Transverse colon (tissue), 4 donors: Measurements from ENCODE around the gene PAGR1. TPM values are rescaled to one million over a fixed set of nuclear protein-coding genes. Genes with fewer than 3 reads are reported as not detected.

Source experiments
- DNase-seq: peaks from one replicate; pipeline ENCODE4 v3.0.0-alpha.2; 2019
- H3K27ac ChIP-seq, 4 donors: fragments of 200-600 bp; sonication (generic); 2 replicates each; pipeline ENCODE4 v1.5.1; 2016 to 2018; ENCODE audit warnings: inconsistent platforms in 4 of 4
- H3K27me3 ChIP-seq: fragments of 200-600 bp; sonication (generic); 2 replicates; pipeline ENCODE4 v1.5.1; 2017; ENCODE audit warnings: inconsistent platforms
- H3K36me3 ChIP-seq, 4 donors: fragments of 200-600 bp; sonication (generic); 2 replicates each; pipeline ENCODE4 v1.5.1; 2017 to 2019; ENCODE audit warnings: inconsistent platforms in 4 of 4
- H3K4me1 ChIP-seq, 4 donors: fragments of 200-600 bp; sonication (generic); 2 replicates each; pipeline ENCODE4 v1.5.1; 2017 to 2020; ENCODE audit warnings: inconsistent platforms in 4 of 4
- H3K4me3 ChIP-seq, 4 donors: fragments of 200-600 bp; sonication (generic); 1 replicate in 1 of 4; 2 replicates in 3 of 4; pipeline versions ENCODE4 v1.5.1 to v1.6.1; 2017 to 2019; ENCODE audit warnings: inconsistent platforms in 4 of 4
- H3K9me3 ChIP-seq, 2 donors: fragments of 200-600 bp; sonication (generic); 2 replicates each; pipeline ENCODE4 v1.5.1; 2017 to 2019; ENCODE audit warnings: inconsistent platforms in 2 of 2
- EP300 ChIP-seq: sonication (generic); formaldehyde crosslinking; IDR thresholded peaks from one replicate; pipeline ENCODE4 v1.6.1; 2017; ENCODE audit warnings: antibody characterized with exemption, low read depth
- POLR2A ChIP-seq: fragments of 450-650 bp; IDR thresholded peaks from one replicate; pipeline ENCODE4 v1.6.1; 2016; ENCODE audit warnings: antibody characterized with exemption, mild to moderate bottlenecking, moderate library complexity
- POLR2AphosphoS5 ChIP-seq, 3 donors: sonication (generic); formaldehyde crosslinking; IDR thresholded peaks; one replicate each; pipeline ENCODE4 v1.6.1; 2016; ENCODE audit warnings: antibody characterized with exemption in 3 of 3
- WGBS, 2 donors: methylation state at CpG; one replicate each; pipeline ENCODE4 v1.1.5; 2018; ENCODE audit warnings: low coverage in 1 of 2; 5-methylcytosine and 5-hydroxymethylcytosine counted together
- in situ Hi-C, 4 donors: fragments of 200-750 bp; cut with MboI; loops; one replicate each; pipeline versions ENCODE4 v1.15.0 to v1.15.1; 2017; ENCODE audit warnings: low sequenced_read_pairs in 3 of 4, low pct_ligation_motif_present in 1 of 4, low pct_unique_long_range_greater_than_20kb in 1 of 4
- intact Hi-C: fragments of 100-400 bp; cut with DNase I; formaldehyde crosslinking; loops from one replicate; pipeline ENCODE4 v1.15.1; 2023; ENCODE audit warnings: low total_unique reads
- total RNA-seq, 4 donors: library from RNA; depleted of rRNA; stranded (reverse); fragments of >200 nt; gene quantifications; one replicate each; pipeline ENCODE4 v1.1.0, GENCODE V29; 2016
- TF ChIP-seq, protein P1 (sequence below), 5 experiments: fragments of 200-600 bp in 3 of 5; fragments of 450-650 bp in 2 of 5; sonication (generic) in 3 of 5; IDR thresholded peaks; 1 replicate in 2 of 5; 2 replicates in 3 of 5; pipeline ENCODE4 v1.5.1; 2016 to 2017; ENCODE audit warnings: antibody characterized with exemption in 5 of 5, inconsistent platforms in 3 of 5, mild to moderate bottlenecking in 2 of 5, moderate library complexity in 1 of 5

Gene PAGR1
- total RNA-seq, 4 donors from 2014 or later, result 28.8 to 47.5 (median 32.3) TPM

DNA sequence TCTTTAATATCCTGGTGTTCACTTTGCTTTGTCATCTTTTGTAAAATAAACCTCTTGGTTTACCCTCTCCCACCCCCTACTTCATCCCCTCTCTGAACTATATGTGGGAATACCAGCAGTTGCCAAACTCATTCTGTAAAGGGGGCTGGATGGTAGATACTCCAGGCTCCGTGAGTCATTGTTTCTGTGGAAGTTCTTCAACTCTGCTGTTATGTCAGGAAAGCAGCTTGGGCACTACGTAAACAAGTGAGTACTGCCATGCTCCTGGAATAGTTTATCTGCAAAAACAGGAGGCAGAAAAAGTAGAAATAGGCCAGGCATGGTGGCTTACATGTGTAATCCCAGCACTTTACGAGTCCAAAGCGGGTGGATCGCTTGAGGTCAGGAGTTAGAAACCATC, 21.9 kb downstream of the PAGR1 start:
- intact Hi-C loops, result no loop called here
- WGBS, 2 donors, result 94 to 95% methylated on average over 5 of the region's 5 CpGs
- peaks cover 0 to 92% (median 41%) of the 10 kb centered on the region in 4 donors for H3K36me3 ChIP-seq

DNA sequence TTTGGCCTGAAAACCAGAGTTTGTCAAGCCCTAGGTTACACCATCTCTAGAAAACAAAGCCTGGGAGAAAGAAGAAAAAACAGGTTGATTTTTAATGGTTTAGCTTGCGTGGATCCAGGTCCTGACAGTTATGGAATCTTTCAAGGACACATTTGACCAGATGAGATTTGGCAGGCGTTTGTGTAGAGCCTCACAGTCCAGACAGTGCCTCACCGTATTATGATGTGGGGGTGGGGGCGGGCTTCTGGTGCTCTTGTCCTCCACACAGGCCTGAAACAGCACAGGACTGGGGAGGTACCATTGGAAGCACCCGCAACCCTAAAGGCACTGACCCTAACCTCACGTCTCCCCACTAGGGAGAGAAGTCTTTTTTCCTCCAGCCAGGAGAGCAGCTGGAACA, 23.9 kb downstream of the PAGR1 start:
- 84 to 93% methylated on average over 3 to 6 of the region's 6 CpGs for WGBS, 2 donors
- Histone ChIP-seq H3K9me3 (no peaks in the 10 kb centered on the region), H3K4me1 (no peaks in the 10 kb centered on the region), H3K36me3 (peaks cover 0 to 83% (median 36%) of the 10 kb centered on the region in 4 donors), H3K4me3 (no peak overlapping the region), H3K27me3 (no peaks in the 10 kb centered on the region), H3K27ac (no peak overlapping the region)
- in situ Hi-C loops, result loop anchor here in 1 of 4 donors (10.0 kb wide), 1 partner anchor 145 kb away; no protein-coding TSS in a partner anchor
- intact Hi-C loops, result no loop called here
- no peak for DNase-seq
- TF ChIP-seq POLR2A, result no peak
- TF ChIP-seq POLR2AphosphoS5 (IDR thresholded peaks at IDR 0.05), result no peak
- TF ChIP-seq EP300, result no peak
- TF ChIP-seq, protein P1, sequence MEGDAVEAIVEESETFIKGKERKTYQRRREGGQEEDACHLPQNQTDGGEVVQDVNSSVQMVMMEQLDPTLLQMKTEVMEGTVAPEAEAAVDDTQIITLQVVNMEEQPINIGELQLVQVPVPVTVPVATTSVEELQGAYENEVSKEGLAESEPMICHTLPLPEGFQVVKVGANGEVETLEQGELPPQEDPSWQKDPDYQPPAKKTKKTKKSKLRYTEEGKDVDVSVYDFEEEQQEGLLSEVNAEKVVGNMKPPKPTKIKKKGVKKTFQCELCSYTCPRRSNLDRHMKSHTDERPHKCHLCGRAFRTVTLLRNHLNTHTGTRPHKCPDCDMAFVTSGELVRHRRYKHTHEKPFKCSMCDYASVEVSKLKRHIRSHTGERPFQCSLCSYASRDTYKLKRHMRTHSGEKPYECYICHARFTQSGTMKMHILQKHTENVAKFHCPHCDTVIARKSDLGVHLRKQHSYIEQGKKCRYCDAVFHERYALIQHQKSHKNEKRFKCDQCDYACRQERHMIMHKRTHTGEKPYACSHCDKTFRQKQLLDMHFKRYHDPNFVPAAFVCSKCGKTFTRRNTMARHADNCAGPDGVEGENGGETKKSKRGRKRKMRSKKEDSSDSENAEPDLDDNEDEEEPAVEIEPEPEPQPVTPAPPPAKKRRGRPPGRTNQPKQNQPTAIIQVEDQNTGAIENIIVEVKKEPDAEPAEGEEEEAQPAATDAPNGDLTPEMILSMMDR (IDR thresholded peaks at IDR 0.05), result no peak

More for the DNA sequence above, 21.9 kb downstream of the PAGR1 start:
- Histone ChIP-seq H3K4me1 (no peaks in the 10 kb centered on the region), H3K4me3 (no peak overlapping the region), H3K27ac (no peak overlapping the region), H3K9me3 (no peaks in the 10 kb centered on the region), H3K27me3 (no peaks in the 10 kb centered on the region)
- no peak for DNase-seq
- in situ Hi-C loops, result no loop called here
- TF ChIP-seq, protein P1 (IDR thresholded peaks at IDR 0.05), result no peak
- no peak for TF ChIP-seq EP300
- no peak for TF ChIP-seq POLR2AphosphoS5 (IDR thresholded peaks at IDR 0.05)
- no peak for TF ChIP-seq POLR2A

DNA sequence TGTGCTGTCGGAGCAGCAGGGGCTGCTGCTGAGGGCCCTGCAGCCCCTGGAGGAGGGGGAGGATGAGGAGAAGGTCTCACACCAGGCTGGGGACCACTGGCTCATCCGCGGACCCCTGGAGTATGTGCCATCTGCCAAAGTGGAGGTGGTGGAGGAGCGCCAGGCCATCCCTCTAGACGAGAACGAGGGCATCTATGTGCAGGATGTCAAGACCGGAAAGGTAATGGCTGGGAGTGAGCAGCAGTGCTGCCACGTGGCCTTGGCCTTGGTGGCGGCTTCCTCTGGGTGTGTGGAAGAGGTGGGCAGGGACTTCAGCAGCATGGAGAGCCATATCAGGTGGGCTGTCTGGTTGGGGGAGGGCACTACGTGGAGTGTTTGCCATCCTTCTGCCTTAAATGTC, 24.3 kb downstream of the PAGR1 start:
- no peak overlapping the region for H3K27ac ChIP-seq

DNA sequence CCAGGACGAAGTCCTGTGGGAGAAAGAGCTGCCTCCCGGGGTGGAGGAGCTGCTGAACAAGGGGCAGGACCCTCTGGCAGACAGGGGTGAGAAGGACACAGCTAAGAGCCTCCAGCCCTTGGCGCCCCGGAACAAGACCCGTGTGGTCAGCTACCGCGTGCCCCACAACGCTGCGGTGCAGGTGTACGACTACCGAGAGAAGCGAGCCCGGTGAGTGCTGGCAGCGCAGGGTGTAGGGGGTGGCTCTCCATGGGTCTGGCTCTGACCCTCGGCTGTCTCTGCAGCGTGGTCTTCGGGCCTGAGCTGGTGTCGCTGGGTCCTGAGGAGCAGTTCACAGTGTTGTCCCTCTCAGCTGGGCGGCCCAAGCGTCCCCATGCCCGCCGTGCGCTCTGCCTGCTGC, 25.7 kb downstream of the PAGR1 start:
- Histone ChIP-seq H3K4me3 (no peak overlapping the region), H3K27me3 (no peaks in the 10 kb centered on the region), H3K4me1 (no peaks in the 10 kb centered on the region), H3K9me3 (no peaks in the 10 kb centered on the region), H3K36me3 (peaks cover 0 to 85% (median 37%) of the 10 kb centered on the region in 4 donors), H3K27ac (no peak overlapping the region)
- in situ Hi-C loops, result loop anchor here in 1 of 4 donors (10.0 kb wide), 1 partner anchor 147 kb away; no protein-coding TSS in a partner anchor
- intact Hi-C loops, result no loop called here
- 80 to 94% methylated on average over 2 to 20 of the region's 23 CpGs for WGBS, 2 donors
- DNase-seq, result no peak
- TF ChIP-seq EP300, result no peak
- no peak for TF ChIP-seq POLR2A

More for the DNA sequence above, 24.3 kb downstream of the PAGR1 start:
- TF ChIP-seq POLR2A, result no peak
- TF ChIP-seq, protein P1 (IDR thresholded peaks at IDR 0.05), result no peak
- TF ChIP-seq POLR2AphosphoS5 (IDR thresholded peaks at IDR 0.05), result no peak
- no peak for TF ChIP-seq EP300
- Histone ChIP-seq H3K36me3 (peaks cover 0 to 83% (median 36%) of the 10 kb centered on the region in 4 donors), H3K9me3 (no peaks in the 10 kb centered on the region), H3K4me1 (no peaks in the 10 kb centered on the region), H3K4me3 (no peak overlapping the region), H3K27me3 (no peaks in the 10 kb centered on the region)
- 87% methylated on average over 10 of the region's 10 CpGs; no CpG with 5 or more reads in 1 of the 2 donors for WGBS, 2 donors
- intact Hi-C loops (no loop called here), in situ Hi-C loops (loop anchor here in 1 of 4 donors (10.0 kb wide), 1 partner anchor 145 kb away; no protein-coding TSS in a partner anchor)
- no peak for DNase-seq
